GM23338 (cell line): ENCODE data around the gene CCDC30. TPM values are rescaled to one million over a fixed set of nuclear protein-coding genes. Genes with fewer than 3 reads are reported as not detected.
A peak's percentile ranks its signal among the peaks of the same experiment; 100 is the strongest.

Experiments
- ATAC-seq: fragments of 200-7000 bp; cut with Tn5 transposase; 3 replicates; pipeline ENCODE4 v1.9.1; 2020
- DNase-seq: peaks from one replicate; pipeline ENCODE4 v3.0.0-alpha.2; 2015; ENCODE audit warnings: low spot score
- H2AFZ ChIP-seq: fragments of 200-600 bp; sonication (generic); 2 replicates; pipeline ENCODE4 v1.8.0; 2016; ENCODE audit warnings: antibody characterized with exemption, mild to moderate bottlenecking, moderate library complexity
- H3F3A ChIP-seq: fragments of 200-600 bp; sonication (generic); replicated peaks from 2 replicates; pipeline ENCODE4 v1.8.0; 2017; ENCODE audit warnings: antibody characterized with exemption, mixed run types, low read depth
- H3K27ac ChIP-seq: fragments of 200-600 bp; sonication (generic); 2 replicates; pipeline ENCODE4 v1.6.1; 2016; ENCODE audit warnings: low read depth
- H3K27me3 ChIP-seq: fragments of 200-600 bp; sonication (generic); 2 replicates; pipeline ENCODE4 v1.8.0; 2016; ENCODE audit warnings: mild to moderate bottlenecking, mixed run types, moderate library complexity; ENCODE audit not compliant: insufficient read depth
- H3K36me3 ChIP-seq: fragments of 200-600 bp; sonication (generic); 2 replicates; pipeline ENCODE4 v1.8.0; 2016; ENCODE audit warnings: mild to moderate bottlenecking; ENCODE audit not compliant: insufficient read depth
- H3K4me1 ChIP-seq: fragments of 200-600 bp; sonication (generic); 2 replicates; pipeline ENCODE4 v1.8.0; 2016; ENCODE audit warnings: mild to moderate bottlenecking, moderate library complexity; ENCODE audit not compliant: insufficient read depth
- H3K4me2 ChIP-seq: fragments of 200-600 bp; sonication (generic); 2 replicates; pipeline ENCODE4 v1.7.1; 2017; ENCODE audit warnings: mixed run types
- H3K4me3 ChIP-seq: fragments of 200-600 bp; sonication (generic); 2 replicates; pipeline ENCODE4 v1.6.1; 2016; ENCODE audit warnings: mixed run types
- H3K79me2 ChIP-seq: fragments of 200-600 bp; sonication (generic); replicated peaks from 2 replicates; pipeline ENCODE4 v1.8.0; 2017; ENCODE audit warnings: mild to moderate bottlenecking; ENCODE audit not compliant: insufficient read depth
- H3K9me2 ChIP-seq: fragments of 200-600 bp; sonication (generic); 2 replicates; pipeline ENCODE4 v1.8.0; 2017; ENCODE audit not compliant: insufficient read depth
- H4K20me1 ChIP-seq: fragments of 200-600 bp; sonication (generic); replicated peaks from 2 replicates; pipeline ENCODE4 v1.8.0; 2017; ENCODE audit warnings: mild to moderate bottlenecking; ENCODE audit not compliant: insufficient read depth
- H3K27ac Mint-ChIP-seq: 2 replicates; pipeline ENCODE4 v1.8.0; 2020; ENCODE audit warnings: inconsistent platforms, mild to moderate bottlenecking, moderate library complexity, mixed read lengths
- H3K27me3 Mint-ChIP-seq: 3 replicates; pipeline ENCODE4 v1.8.0; 2022; ENCODE audit warnings: low read depth, mild to moderate bottlenecking, moderate library complexity, mixed read lengths, inconsistent platforms; ENCODE audit not compliant: insufficient read depth, poor library complexity
- H3K36me3 Mint-ChIP-seq: 3 replicates; pipeline ENCODE4 v1.8.0; 2021; ENCODE audit warnings: low read depth, mild to moderate bottlenecking, inconsistent platforms, moderate library complexity, mixed read lengths
- H3K4me1 Mint-ChIP-seq: 3 replicates; pipeline ENCODE4 v1.8.0; 2020; ENCODE audit warnings: mild to moderate bottlenecking, inconsistent platforms, mixed read lengths
- H3K4me3 Mint-ChIP-seq: 3 replicates; pipeline ENCODE4 v1.8.0; 2021; ENCODE audit warnings: moderate library complexity, mild to moderate bottlenecking, inconsistent platforms, mixed read lengths
- H3K9me3 Mint-ChIP-seq: 3 replicates; pipeline ENCODE4 v1.8.0; 2020; ENCODE audit warnings: moderate library complexity, mild to moderate bottlenecking, inconsistent platforms, mixed read lengths
- EZH2 ChIP-seq: fragments of 200-600 bp; sonication (generic); IDR thresholded peaks from one replicate; pipeline ENCODE4 v1.8.0; 2017; ENCODE audit warnings: antibody characterized with exemption, mild to moderate bottlenecking, low read depth; ENCODE audit not compliant: unreplicated experiment
- EZH2phosphoT487 ChIP-seq: fragments of 200-600 bp; sonication (generic); IDR thresholded peaks from one replicate; pipeline ENCODE4 v1.8.1; 2018; ENCODE audit warnings: antibody characterized with exemption; ENCODE audit not compliant: unreplicated experiment
- NANOG ChIP-seq: IDR thresholded peaks from 2 replicates; pipeline ENCODE4 v1.6.1; 2016; ENCODE audit warnings: antibody characterized with exemption, borderline replicate concordance
- STAT1 ChIP-seq: IDR thresholded peaks from one replicate; pipeline ENCODE4 v1.6.1; 2016; ENCODE audit warnings: antibody characterized with exemption; ENCODE audit not compliant: unreplicated experiment
- ZNF114 ChIP-seq: fragments of 250-450 bp; sonication (Bioruptor Pico); IDR thresholded peaks from 2 replicates; pipeline ENCODE4 v1.5.0; 2020; ENCODE audit warnings: mild to moderate bottlenecking, moderate library complexity
- polyA plus RNA-seq: library from polyadenylated mRNA; unstranded; fragments of >200 nt; fragmentation: Nextera tagmentation; extraction: Ambion mirVana; gene quantifications from 2 replicates; pipeline ENCODE4 v1.2.1, GENCODE V29; 2016
- total RNA-seq: library from RNA; depleted of rRNA; stranded (reverse); fragments of >200 nt; shearing (Covaris generic); gene quantifications from 2 replicates; pipeline ENCODE4 v1.2.3, GENCODE V29; 2014
- TF ChIP-seq, protein P1 (sequence below), 2 experiments: fragments of 200-600 bp in 1 of 2; sonication (generic) in 1 of 2; conservative IDR thresholded peaks; 2 replicates each; pipeline versions ENCODE4 v1.5.1 to v1.6.1; 2016 to 2017; ENCODE audit warnings: antibody characterized with exemption in 2 of 2, low read depth in 2 of 2, mild to moderate bottlenecking in 2 of 2, moderate library complexity in 1 of 2
- TF ChIP-seq, protein P2 (sequence below): IDR thresholded peaks from one replicate; pipeline ENCODE4 v1.6.1; 2018; ENCODE audit warnings: antibody characterized with exemption; ENCODE audit not compliant: unreplicated experiment

The CCDC30 gene
- total and polyA plus RNA-seq, 2 experiments from 2014 or later: 0.56 to 1.8 TPM

DNA sequence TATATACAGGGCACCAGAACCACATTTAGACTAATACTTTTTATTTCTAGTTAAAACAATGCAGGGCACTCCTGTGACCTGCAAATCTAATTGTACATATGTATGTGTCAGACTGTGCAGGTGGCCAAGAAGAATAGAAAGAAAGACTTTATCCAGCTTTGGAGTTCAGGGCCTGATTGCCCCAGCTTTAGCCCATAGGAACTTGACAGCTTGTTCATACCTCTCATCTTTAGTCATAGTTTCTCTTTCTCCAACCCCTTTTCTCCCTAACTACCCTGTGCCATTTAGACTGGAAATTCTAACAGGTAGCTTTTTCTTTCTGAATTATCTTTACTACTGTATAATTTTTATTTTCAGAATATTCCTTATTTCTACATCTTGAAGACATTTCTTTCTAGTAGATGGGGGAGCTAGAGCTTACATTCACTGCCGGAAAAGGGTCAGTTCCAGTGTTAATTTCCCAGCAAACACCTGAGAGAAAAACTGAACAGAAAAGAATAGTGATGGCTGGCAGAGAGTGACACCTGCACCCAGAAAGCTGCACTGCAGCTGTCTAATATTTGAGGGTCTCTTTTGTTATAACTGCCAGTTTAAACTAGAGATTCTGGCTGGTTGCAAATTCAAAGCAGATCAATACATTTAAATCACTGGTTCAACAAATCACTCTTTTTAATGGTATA is 227.5 kb downstream of the CCDC30 start:
- Histone ChIP-seq H3K4me2 (peak overlapping the region; percentile 22; the same call in 1 of the 2 replicates), H3K79me2 (peaks cover 100% of the 10 kb centered on the region), H3K36me3 (peaks cover 26% of the 10 kb centered on the region), H4K20me1 (peaks cover 99% of the 10 kb centered on the region), H2AFZ (no peak overlapping the region), H3K4me1 (peaks cover 43% of the 10 kb centered on the region), H3K4me3 (no peak overlapping the region), H3K9me2 (no peaks in the 10 kb centered on the region), H3K27ac (no peak overlapping the region; the same call in 1 of the 2 replicates), H3F3A (0 out of 2 replicates have a peak, but pooled peaks cover 3% of the 10 kb centered on the region), H3K27me3 (no peaks in the 10 kb centered on the region)
- Mint-ChIP-seq H3K36me3 (peaks cover 56% of the 10 kb centered on the region), H3K27ac (no peak overlapping the region), H3K4me1 (peaks cover 61% of the 10 kb centered on the region), H3K27me3 (no peaks in the 10 kb centered on the region), H3K4me3 (peak overlapping the region; percentile 24; the same call in 1 of the 3 replicates), H3K9me3 (no peaks in the 10 kb centered on the region)
- ATAC-seq: no peak
- no peak for TF ChIP-seq STAT1
- TF ChIP-seq, protein P1, sequence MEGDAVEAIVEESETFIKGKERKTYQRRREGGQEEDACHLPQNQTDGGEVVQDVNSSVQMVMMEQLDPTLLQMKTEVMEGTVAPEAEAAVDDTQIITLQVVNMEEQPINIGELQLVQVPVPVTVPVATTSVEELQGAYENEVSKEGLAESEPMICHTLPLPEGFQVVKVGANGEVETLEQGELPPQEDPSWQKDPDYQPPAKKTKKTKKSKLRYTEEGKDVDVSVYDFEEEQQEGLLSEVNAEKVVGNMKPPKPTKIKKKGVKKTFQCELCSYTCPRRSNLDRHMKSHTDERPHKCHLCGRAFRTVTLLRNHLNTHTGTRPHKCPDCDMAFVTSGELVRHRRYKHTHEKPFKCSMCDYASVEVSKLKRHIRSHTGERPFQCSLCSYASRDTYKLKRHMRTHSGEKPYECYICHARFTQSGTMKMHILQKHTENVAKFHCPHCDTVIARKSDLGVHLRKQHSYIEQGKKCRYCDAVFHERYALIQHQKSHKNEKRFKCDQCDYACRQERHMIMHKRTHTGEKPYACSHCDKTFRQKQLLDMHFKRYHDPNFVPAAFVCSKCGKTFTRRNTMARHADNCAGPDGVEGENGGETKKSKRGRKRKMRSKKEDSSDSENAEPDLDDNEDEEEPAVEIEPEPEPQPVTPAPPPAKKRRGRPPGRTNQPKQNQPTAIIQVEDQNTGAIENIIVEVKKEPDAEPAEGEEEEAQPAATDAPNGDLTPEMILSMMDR (conservative IDR thresholded peaks at IDR 0.05; ENCODE audit: low read depth in 2 of 2): 0 out of 4 replicates have a peak, but pooled peaks have one; percentile 3 to 20
- no peak for DNase-seq

DNA sequence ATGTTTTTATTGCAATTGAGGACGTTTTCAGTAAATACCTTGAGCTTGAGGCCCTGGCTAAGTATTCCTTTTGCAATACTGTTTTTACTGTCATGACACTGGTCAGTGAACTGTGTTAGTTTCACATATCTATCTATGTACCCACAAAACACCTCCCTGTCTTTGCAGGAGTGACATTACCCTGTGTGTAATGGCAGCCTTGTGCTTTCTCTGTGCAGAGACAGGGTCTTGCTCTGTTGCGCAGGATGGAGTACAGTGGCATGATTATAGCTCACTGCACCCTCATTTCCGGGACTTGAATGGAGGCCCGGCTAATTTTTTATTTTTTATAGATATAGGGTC is 228.0 kb downstream of the CCDC30 start:
- peaks cover 26% of the 10 kb centered on the region; the same call in 1 of the 2 replicates for H3K36me3 ChIP-seq
- H3K4me1 Mint-ChIP-seq: peaks cover 57% of the 10 kb centered on the region

DNA sequence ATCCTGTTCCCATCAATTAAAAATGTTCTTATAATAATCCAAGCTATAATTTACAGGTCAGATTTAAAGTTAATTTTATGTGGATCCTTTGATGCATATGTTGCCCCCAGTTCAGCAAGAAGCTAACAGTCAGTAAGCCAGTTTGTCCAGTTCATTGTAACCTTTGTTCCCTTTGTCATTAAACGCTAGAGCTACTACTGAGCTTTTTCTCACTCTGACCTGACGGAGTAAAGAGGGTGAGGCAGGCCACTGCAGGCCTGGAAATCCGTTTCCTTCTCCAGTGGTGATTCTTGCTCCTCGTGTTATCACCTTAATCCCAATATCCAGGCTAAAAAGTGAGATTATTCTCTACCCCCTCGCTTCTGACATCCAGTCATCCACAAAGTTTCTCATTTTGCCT is 229.4 kb downstream of the CCDC30 start:
- H3K9me3 Mint-ChIP-seq: no peaks in the 10 kb centered on the region
- H4K20me1 ChIP-seq: peaks cover 87% of the 10 kb centered on the region
- no peaks in the 10 kb centered on the region for H3K27me3 ChIP-seq
- ATAC-seq: peak; percentile 74
- H3F3A ChIP-seq: peaks cover 4% of the 10 kb centered on the region; the same call in 1 of the 2 replicates
- H3K4me3 ChIP-seq: no peak overlapping the region
- H3K27me3 Mint-ChIP-seq: no peaks in the 10 kb centered on the region
- no peak overlapping the region for H2AFZ ChIP-seq
- peaks cover 33% of the 10 kb centered on the region for H3K4me1 ChIP-seq
- peaks cover 38% of the 10 kb centered on the region for H3K36me3 ChIP-seq
- peak; percentile 38 for DNase-seq
- peak overlapping the region; percentile 20 for H3K4me3 Mint-ChIP-seq
- H3K4me2 ChIP-seq: peak overlapping the region; percentile 22; the same call in 1 of the 2 replicates
- H3K4me1 Mint-ChIP-seq: peaks cover 46% of the 10 kb centered on the region
- H3K27ac Mint-ChIP-seq: peak overlapping the region; percentile 54
- H3K79me2 ChIP-seq: peaks cover 100% of the 10 kb centered on the region
- H3K27ac ChIP-seq: peak overlapping the region; percentile 46; the same call in 1 of the 2 replicates
- peaks cover 58% of the 10 kb centered on the region for H3K36me3 Mint-ChIP-seq
- H3K9me2 ChIP-seq: no peaks in the 10 kb centered on the region
- no peak for TF ChIP-seq EZH2
- TF ChIP-seq, protein P2, sequence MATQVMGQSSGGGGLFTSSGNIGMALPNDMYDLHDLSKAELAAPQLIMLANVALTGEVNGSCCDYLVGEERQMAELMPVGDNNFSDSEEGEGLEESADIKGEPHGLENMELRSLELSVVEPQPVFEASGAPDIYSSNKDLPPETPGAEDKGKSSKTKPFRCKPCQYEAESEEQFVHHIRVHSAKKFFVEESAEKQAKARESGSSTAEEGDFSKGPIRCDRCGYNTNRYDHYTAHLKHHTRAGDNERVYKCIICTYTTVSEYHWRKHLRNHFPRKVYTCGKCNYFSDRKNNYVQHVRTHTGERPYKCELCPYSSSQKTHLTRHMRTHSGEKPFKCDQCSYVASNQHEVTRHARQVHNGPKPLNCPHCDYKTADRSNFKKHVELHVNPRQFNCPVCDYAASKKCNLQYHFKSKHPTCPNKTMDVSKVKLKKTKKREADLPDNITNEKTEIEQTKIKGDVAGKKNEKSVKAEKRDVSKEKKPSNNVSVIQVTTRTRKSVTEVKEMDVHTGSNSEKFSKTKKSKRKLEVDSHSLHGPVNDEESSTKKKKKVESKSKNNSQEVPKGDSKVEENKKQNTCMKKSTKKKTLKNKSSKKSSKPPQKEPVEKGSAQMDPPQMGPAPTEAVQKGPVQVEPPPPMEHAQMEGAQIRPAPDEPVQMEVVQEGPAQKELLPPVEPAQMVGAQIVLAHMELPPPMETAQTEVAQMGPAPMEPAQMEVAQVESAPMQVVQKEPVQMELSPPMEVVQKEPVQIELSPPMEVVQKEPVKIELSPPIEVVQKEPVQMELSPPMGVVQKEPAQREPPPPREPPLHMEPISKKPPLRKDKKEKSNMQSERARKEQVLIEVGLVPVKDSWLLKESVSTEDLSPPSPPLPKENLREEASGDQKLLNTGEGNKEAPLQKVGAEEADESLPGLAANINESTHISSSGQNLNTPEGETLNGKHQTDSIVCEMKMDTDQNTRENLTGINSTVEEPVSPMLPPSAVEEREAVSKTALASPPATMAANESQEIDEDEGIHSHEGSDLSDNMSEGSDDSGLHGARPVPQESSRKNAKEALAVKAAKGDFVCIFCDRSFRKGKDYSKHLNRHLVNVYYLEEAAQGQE: no peak
- no peak for TF ChIP-seq NANOG
- TF ChIP-seq STAT1: no peak

More for the DNA sequence above, 228.0 kb downstream of the CCDC30 start:
- H3K27me3 Mint-ChIP-seq: no peaks in the 10 kb centered on the region
- H4K20me1 ChIP-seq: peaks cover 94% of the 10 kb centered on the region
- ATAC-seq: no peak
- H3K79me2 ChIP-seq: peaks cover 100% of the 10 kb centered on the region
- H3K36me3 Mint-ChIP-seq: peaks cover 57% of the 10 kb centered on the region
- H3K9me2 ChIP-seq: no peaks in the 10 kb centered on the region
- peaks cover 38% of the 10 kb centered on the region for H3K4me1 ChIP-seq
- TF ChIP-seq ZNF114: no peak
- TF ChIP-seq STAT1: no peak
- TF ChIP-seq EZH2phosphoT487: no peak
- H3K4me2 ChIP-seq: peak overlapping the region; percentile 22; the same call in 1 of the 2 replicates
- no peak overlapping the region; the same call in 1 of the 2 replicates for H3K27ac ChIP-seq
- H2AFZ ChIP-seq: no peak overlapping the region
- no peak overlapping the region for H3K4me3 Mint-ChIP-seq
- H3K9me3 Mint-ChIP-seq: no peaks in the 10 kb centered on the region
- H3K27ac Mint-ChIP-seq: no peak overlapping the region
- 0 out of 2 replicates have a peak, but pooled peaks cover 3% of the 10 kb centered on the region for H3F3A ChIP-seq
- no peaks in the 10 kb centered on the region for H3K27me3 ChIP-seq
- H3K4me3 ChIP-seq: no peak overlapping the region
- no peak for DNase-seq
